ENCODE data around the gene TSSK6. TPM values are rescaled to one million over a fixed set of nuclear protein-coding genes. Genes with fewer than 3 reads are reported as not detected.

The TSSK6 gene
- total RNA-seq, 1 donor from 2014 or later, result 1.7 TPM

DNA sequence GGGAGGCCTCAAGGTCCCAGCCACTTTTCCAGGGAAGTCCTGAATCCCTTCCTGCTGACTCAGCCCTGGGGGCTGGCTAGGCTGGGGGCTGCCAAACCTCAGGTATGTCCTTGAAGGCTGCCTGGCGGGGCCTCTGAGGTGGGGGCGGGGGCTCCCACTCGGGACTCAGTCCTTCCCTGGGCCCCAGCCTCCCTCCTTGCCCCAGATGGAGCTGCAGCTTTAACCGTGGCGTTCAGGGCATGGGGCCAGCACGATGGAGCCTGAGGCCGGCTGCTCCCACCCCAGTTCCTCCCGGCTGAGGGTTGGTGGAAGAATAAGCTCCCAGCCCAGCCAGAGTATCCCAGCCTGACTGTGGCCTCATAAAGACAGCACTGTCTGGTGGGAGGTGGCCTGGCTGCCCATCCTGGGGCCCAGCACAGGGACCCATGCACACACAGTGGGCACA, 35.2 kb upstream of the TSSK6 start:
- H3K4me3 ChIP-seq (ENCODE audit: low read depth, low read length), result no peak overlapping the region
- DNase-seq (ENCODE audit: low read depth), result no peak
- TF ChIP-seq, protein P1, sequence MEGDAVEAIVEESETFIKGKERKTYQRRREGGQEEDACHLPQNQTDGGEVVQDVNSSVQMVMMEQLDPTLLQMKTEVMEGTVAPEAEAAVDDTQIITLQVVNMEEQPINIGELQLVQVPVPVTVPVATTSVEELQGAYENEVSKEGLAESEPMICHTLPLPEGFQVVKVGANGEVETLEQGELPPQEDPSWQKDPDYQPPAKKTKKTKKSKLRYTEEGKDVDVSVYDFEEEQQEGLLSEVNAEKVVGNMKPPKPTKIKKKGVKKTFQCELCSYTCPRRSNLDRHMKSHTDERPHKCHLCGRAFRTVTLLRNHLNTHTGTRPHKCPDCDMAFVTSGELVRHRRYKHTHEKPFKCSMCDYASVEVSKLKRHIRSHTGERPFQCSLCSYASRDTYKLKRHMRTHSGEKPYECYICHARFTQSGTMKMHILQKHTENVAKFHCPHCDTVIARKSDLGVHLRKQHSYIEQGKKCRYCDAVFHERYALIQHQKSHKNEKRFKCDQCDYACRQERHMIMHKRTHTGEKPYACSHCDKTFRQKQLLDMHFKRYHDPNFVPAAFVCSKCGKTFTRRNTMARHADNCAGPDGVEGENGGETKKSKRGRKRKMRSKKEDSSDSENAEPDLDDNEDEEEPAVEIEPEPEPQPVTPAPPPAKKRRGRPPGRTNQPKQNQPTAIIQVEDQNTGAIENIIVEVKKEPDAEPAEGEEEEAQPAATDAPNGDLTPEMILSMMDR (conservative IDR thresholded peaks at IDR 0.05; ENCODE audit: low read depth, low read length), result no peak

DNA sequence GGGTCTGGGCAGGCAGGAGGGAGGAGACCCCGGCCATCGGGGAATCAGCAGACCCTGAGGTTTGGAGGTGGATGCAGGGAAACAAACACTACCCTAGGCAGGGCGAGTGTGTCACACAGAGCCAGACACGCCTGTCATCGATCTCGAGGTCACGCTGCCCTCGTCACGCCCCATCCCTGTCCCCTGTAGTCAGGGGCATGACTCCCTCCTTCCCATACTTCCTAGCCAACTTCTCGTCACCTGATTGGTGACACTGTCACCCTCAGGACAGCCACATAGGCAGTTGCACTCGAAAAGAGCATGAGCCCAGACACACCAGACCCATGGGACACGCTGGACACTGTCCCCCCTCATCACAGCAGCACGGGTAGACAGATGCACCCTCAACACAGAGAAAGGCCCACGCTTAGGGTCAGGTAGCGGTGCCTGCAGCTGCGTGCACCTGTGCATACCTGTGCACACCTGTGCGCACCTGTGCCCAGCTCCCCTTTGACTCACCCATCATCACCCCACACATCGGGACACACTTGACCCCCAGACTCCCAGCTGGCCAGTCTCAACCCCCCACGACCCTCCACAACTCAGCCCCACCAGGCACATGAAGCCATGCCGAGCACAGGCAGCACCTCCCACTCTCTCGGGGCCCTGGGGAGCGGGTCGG, 34.6 kb upstream of the TSSK6 start:
- H3K4me3 ChIP-seq (ENCODE audit: low read depth, low read length), result no peak overlapping the region
- TF ChIP-seq, protein P1 (conservative IDR thresholded peaks at IDR 0.05; ENCODE audit: low read depth, low read length), result no peak
- DNase-seq (ENCODE audit: low read depth), result no peak

DNA sequence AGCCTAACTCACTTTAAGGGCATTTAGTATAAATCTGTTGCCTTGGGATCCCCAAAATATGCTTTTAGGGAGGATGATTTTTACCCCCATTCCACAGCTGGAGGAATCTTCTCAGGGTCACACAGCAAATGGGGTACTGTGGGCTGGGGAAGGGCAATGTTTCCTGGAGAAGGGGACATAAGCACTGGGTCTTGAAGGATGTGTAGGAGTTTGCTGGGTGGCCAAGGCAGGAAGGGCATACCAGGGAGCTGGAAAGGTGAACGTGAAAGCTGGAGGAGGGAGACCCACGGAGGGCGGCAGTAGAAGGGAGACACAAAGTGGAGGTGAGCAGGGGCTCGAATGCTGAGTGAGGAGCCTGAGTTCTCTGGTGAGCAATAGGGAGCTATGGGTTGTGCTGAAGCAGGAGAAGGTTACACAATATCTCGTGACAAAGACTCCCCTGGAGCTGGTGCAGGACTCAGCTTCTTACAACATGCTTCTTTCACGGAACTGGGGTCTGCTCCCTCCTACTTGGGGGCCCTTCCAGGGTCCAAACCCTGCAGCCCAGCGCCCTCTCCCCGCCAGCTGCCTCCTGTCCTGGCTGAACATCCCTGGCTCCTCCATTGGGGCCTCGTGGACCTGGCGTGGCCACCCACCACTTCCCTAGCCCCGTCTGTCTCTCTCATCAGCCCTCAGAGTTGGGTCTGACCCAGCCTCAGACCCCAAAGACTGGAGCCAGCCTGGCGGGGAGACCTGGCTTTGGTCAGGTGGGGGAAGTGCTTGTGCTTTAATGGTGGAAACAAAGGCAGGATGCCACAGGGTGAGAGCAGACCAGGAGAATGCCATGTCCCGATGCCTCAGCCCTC, 33.8 kb upstream of the TSSK6 start:
- no peak for DNase-seq (ENCODE audit: low read depth)
- TF ChIP-seq, protein P1 (conservative IDR thresholded peaks at IDR 0.05; ENCODE audit: low read depth, low read length), result no peak

DNA sequence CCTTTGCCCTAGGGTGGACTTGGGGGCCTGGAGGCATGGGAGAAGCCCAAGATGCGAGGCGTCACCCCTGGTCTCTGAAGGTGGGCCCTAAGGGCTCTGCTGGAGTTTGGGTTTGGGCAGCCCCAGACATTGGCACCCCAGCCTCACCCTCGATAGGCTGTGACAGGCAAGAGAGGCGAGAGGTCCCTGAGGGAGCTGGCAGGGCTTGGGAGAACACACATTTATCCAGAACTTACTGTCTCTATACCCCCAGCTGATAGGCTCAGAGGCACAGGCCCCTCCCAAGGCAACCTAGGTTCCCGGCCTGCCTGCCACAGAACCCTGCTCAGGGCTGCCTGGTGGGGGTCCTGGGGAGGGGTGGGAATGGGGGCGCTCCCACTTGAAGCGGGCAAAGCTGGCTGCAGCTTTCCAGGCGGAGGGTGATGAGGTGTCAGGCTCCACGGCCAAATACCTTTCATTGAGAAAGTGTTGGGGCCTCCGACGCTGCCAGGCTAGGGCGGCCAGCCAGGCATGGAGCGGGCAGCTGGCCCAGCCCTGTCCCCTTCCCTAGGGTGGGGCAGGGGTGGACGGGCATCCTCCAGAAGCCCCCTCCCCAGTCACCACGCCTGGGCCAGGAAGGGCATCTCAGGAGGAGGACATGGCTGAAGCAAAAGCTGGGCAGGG, 32.5 kb upstream of the TSSK6 start:
- TF ChIP-seq, protein P1 (conservative IDR thresholded peaks at IDR 0.05; ENCODE audit: low read depth, low read length), result no peak
- no peak overlapping the region for H3K4me3 ChIP-seq (ENCODE audit: low read depth, low read length)
- no peak for DNase-seq (ENCODE audit: low read depth)

More for the DNA sequence above, 33.8 kb upstream of the TSSK6 start:
- no peak overlapping the region for H3K4me3 ChIP-seq (ENCODE audit: low read depth, low read length)

DNA sequence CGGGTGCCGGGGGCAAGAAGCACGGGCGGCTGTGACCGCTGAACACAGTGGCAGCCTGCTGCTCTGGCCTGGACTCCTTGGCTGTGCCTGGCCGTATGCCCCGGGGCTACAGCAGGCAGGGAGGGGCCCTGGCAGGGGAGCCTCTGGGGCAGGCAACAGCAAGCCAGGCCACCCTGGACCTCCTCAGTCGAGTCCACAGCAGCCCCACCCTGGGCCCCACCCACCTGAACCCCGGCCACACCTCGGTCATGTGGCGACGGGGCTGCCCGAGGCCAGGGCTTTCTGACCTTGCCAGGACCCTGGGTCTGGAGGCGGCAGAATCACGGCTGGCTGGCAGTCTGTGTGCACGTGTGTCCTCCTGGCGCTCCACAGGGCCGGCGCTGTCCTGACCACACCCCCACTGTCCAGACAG, 31.4 kb upstream of the TSSK6 start:
- TF ChIP-seq, protein P1 (conservative IDR thresholded peaks at IDR 0.05; ENCODE audit: low read depth, low read length), result no peak
- H3K4me3 ChIP-seq (ENCODE audit: low read depth, low read length), result no peak overlapping the region
- no peak for DNase-seq (ENCODE audit: low read depth)

DNA sequence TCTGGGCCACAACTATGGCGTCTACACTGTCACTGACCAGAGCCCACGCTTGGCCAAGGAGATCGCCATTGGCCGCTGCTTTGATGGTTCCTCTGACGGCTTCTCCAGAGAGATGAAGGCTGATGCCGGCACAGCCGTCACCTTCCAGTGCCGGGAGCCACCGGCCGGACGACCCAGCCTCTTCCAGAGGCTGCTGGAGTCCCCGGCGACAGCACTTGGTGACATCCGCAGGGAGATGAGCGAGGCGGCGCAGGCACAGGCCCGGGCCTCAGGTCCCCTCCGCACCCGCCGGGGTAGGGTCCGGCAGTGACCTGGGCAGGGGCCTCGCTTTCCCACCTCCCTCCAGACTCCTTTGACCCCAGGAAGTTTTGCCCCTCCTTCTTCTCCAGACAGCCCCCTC, 30.4 kb upstream of the TSSK6 start:
- TF ChIP-seq, protein P1 (conservative IDR thresholded peaks at IDR 0.05; ENCODE audit: low read depth, low read length), result no peak
- no peak for DNase-seq (ENCODE audit: low read depth)
- H3K4me3 ChIP-seq (ENCODE audit: low read depth, low read length), result no peak overlapping the region
